H1 (cell line): ENCODE results near the gene ACBD4. TPM values are rescaled to one million over a fixed set of nuclear protein-coding genes. Genes with fewer than 3 reads are reported as not detected.

Source experiments
- CTCF ChIA-PET: fragments of 300-600 bp; sonication (Branson Sonifier 250); formaldehyde crosslinking; loops from one replicate; lab custom pipeline; 2021; ENCODE audit not compliant: partially characterized antibody; lab: Charles Lee
- POLR2A ChIA-PET: fragments of 300-600 bp; sonication (Branson Sonifier 250); formaldehyde crosslinking; loops from one replicate; lab custom pipeline; 2021; ENCODE audit warnings: inconsistent platforms; ENCODE audit not compliant: partially characterized antibody; lab: Charles Lee
- DNase-seq, 2 experiments: peaks; one replicate each; pipeline versions ENCODE4 v3.0.0 to v3.0.0-alpha.2; 2010 to 2022; ENCODE audit warnings: low spot score in 2 of 2, low read depth in 1 of 2, mixed read lengths in 1 of 2
- FAIRE-seq: peaks from 2 replicates; lab custom pipeline; 2011; peaks lifted over from hg19 to GRCh38; lab: Jason Lieb, UNC
- H2AFZ ChIP-seq: 2 replicates; pipeline ENCODE4 v1.8.1; 2012; ENCODE audit warnings: low read length, inconsistent platforms
- H2AK5ac ChIP-seq: 2 replicates; pipeline ENCODE4 v1.6.1; 2013; ENCODE audit warnings: low read depth, low read length
- H2BK120ac ChIP-seq: replicated peaks from 2 replicates; pipeline ENCODE3; 2013; ENCODE audit warnings: low read depth, low read length, inconsistent platforms
- H2BK12ac ChIP-seq: 2 replicates; pipeline ENCODE4 v1.6.1; 2013; ENCODE audit warnings: low read depth, low read length
- H2BK15ac ChIP-seq: 2 replicates; pipeline ENCODE4 v1.6.1; 2013; ENCODE audit warnings: low read length
- H2BK20ac ChIP-seq: 2 replicates; pipeline ENCODE4 v1.6.1; 2013; ENCODE audit warnings: low read length
- H2BK5ac ChIP-seq: 2 replicates; pipeline ENCODE4 v1.6.1; 2013; ENCODE audit warnings: low read depth, low read length
- H3K14ac ChIP-seq: 2 replicates; pipeline ENCODE4 v1.6.1; 2013; ENCODE audit warnings: inconsistent platforms; ENCODE audit not compliant: insufficient read length
- H3K18ac ChIP-seq: 2 replicates; pipeline ENCODE4 v1.6.1; 2013; ENCODE audit warnings: low read length; ENCODE audit errors: extremely low read depth
- H3K23ac ChIP-seq: 2 replicates; pipeline ENCODE4 v1.6.1; 2013; ENCODE audit warnings: inconsistent platforms; ENCODE audit not compliant: insufficient read length
- H3K23me2 ChIP-seq: 2 replicates; pipeline ENCODE4 v1.6.1; 2013; ENCODE audit warnings: low read depth, low read length
- H3K27ac ChIP-seq: 2 replicates; pipeline ENCODE4 v1.6.1; 2011; ENCODE audit warnings: low read depth, low read length, inconsistent platforms
- H3K27me3 ChIP-seq, 4 experiments: replicated peaks in 1 of 4; 1 replicate in 1 of 4; 2 replicates in 3 of 4; pipeline versions ENCODE4 v1.6.1 to v1.8.1; 2011 to 2013; ENCODE audit warnings: low read length in 3 of 4, mild to moderate bottlenecking in 3 of 4, inconsistent platforms in 2 of 4, mixed read lengths in 2 of 4, moderate library complexity in 1 of 4; ENCODE audit not compliant: control insufficient read depth in 3 of 4, insufficient read depth in 3 of 4; ENCODE audit errors: extremely low read depth in 1 of 4
- H3K36me3 ChIP-seq, 4 experiments: 2 replicates each; pipeline versions ENCODE4 v1.6.1 to v1.8.1; 2011 to 2013; ENCODE audit warnings: mild to moderate bottlenecking in 4 of 4, low read length in 3 of 4, moderate library complexity in 2 of 4, control low read depth in 1 of 4, inconsistent platforms in 1 of 4; ENCODE audit not compliant: insufficient read depth in 4 of 4, control insufficient read depth in 2 of 4
- H3K4ac ChIP-seq: replicated peaks from 2 replicates; pipeline ENCODE3; 2013; ENCODE audit warnings: low read length, low read depth, mixed read lengths, inconsistent platforms; ENCODE audit not compliant: insufficient read length
- H3K4me1 ChIP-seq, 4 experiments: replicated peaks in 1 of 4; 1 replicate in 1 of 4; 2 replicates in 3 of 4; pipeline versions ENCODE4 v1.6.1 to v1.8.1; 2011 to 2013; ENCODE audit warnings: low read length in 3 of 4, inconsistent platforms in 2 of 4, mixed read lengths in 1 of 4; ENCODE audit not compliant: insufficient read depth in 4 of 4, control insufficient read depth in 3 of 4
- H3K4me2 ChIP-seq, 2 experiments: 2 replicates each; pipeline versions ENCODE4 v1.6.1 to v1.8.1; 2011 to 2013; ENCODE audit warnings: low read depth in 2 of 2, low read length in 2 of 2, control low read depth in 1 of 2, inconsistent platforms in 1 of 2, mild to moderate bottlenecking in 1 of 2; ENCODE audit not compliant: insufficient read depth in 1 of 2
- H3K4me3 ChIP-seq, 4 experiments: fragments of 200-600, 300-600 bp in 1 of 4; sonication (generic), shearing (Covaris generic), sonication (Bioruptor Twin) in 1 of 4; 2 replicates each; pipeline versions ENCODE4 v1.5.1 to v1.8.1; 2011 to 2016; ENCODE audit warnings: low read length in 4 of 4, low read depth in 3 of 4, control low read depth in 2 of 4, inconsistent platforms in 2 of 4, mild to moderate bottlenecking in 2 of 4, mixed read lengths in 1 of 4, moderate library complexity in 1 of 4; ENCODE audit not compliant: insufficient read depth in 2 of 4; ENCODE audit errors: extremely low read depth in 1 of 4
- H3K56ac ChIP-seq: replicated peaks from 2 replicates; pipeline ENCODE3; 2013; ENCODE audit warnings: low read depth, mild to moderate bottlenecking, mixed read lengths, low read length, inconsistent platforms; ENCODE audit not compliant: insufficient read length
- H3K79me1 ChIP-seq: 2 replicates; pipeline ENCODE4 v1.6.1; 2013; ENCODE audit warnings: low read depth, low read length, control low read depth
- H3K79me2 ChIP-seq, 2 experiments: 2 replicates each; pipeline versions ENCODE4 v1.6.1 to v1.8.1; 2012 to 2013; ENCODE audit warnings: low read length in 2 of 2, mild to moderate bottlenecking in 2 of 2, inconsistent platforms in 1 of 2; ENCODE audit not compliant: insufficient read depth in 2 of 2, control insufficient read depth in 1 of 2
- H3K9ac ChIP-seq, 4 experiments: replicated peaks in 1 of 4; 1 replicate in 1 of 4; 2 replicates in 3 of 4; pipeline versions ENCODE4 v1.6.1 to v1.8.1; 2011 to 2013; ENCODE audit warnings: low read depth in 3 of 4, low read length in 3 of 4, control low read depth in 2 of 4, mild to moderate bottlenecking in 2 of 4, moderate library complexity in 2 of 4, inconsistent platforms in 1 of 4; ENCODE audit errors: extremely low read depth in 1 of 4
- H3K9me3 ChIP-seq, 2 experiments: 2 replicates each; pipeline versions ENCODE4 v1.6.1 to v1.8.1; 2012 to 2013; ENCODE audit warnings: mild to moderate bottlenecking in 2 of 2, moderate library complexity in 2 of 2, control low read depth in 1 of 2, inconsistent platforms in 1 of 2, low read depth in 1 of 2, low read length in 1 of 2, mixed read lengths in 1 of 2; ENCODE audit not compliant: insufficient read depth in 2 of 2
- H4K20me1 ChIP-seq, 2 experiments: replicated peaks in 1 of 2; 2 replicates each; pipeline versions ENCODE3 to v1.8.1; 2011 to 2013; ENCODE audit warnings: inconsistent platforms in 2 of 2, low read length in 2 of 2, mild to moderate bottlenecking in 1 of 2; ENCODE audit not compliant: insufficient read depth in 2 of 2, control insufficient read depth in 1 of 2
- H4K5ac ChIP-seq: 2 replicates; pipeline ENCODE4 v1.6.1; 2013; ENCODE audit warnings: low read length, low read depth, mixed read lengths, inconsistent platforms; ENCODE audit not compliant: insufficient read length
- H4K8ac ChIP-seq: 2 replicates; pipeline ENCODE4 v1.8.0; 2013; ENCODE audit warnings: mild to moderate bottlenecking, moderate library complexity, low read length, inconsistent platforms; ENCODE audit not compliant: insufficient read depth; ENCODE audit errors: extremely low read depth
- H4K91ac ChIP-seq: replicated peaks from 2 replicates; pipeline ENCODE3; 2013; ENCODE audit warnings: low read length, mixed read lengths, inconsistent platforms; ENCODE audit not compliant: insufficient read length
- WGBS, 2 experiments: shearing (Covaris generic) in 1 of 2; methylation state at CpG; one replicate each; pipeline versions ENCODE4 v1.1.6 to v1.1.7; 2013 to 2015; ENCODE audit warnings: low lambda C conversion rate in 2 of 2, mixed read lengths in 2 of 2, inconsistent platforms in 1 of 2, low coverage in 1 of 2, missing lambda C conversion rate in 1 of 2; ENCODE audit not compliant: insufficient replicate concordance in 2 of 2, insufficient coverage in 1 of 2, insufficient read length in 1 of 2; ENCODE audit errors: extremely low coverage in 1 of 2, missing lambda C conversion rate in 1 of 2; 5-methylcytosine and 5-hydroxymethylcytosine counted together
- polyA plus RNA-seq, 7 experiments: library from polyadenylated mRNA; depleted of rRNA in 3 of 7; stranded (reverse) in 5 of 7; unstranded in 2 of 7; fragments of >200 nt in 5 of 7; fragments of 200-250 nt in 2 of 7; gene quantifications; 1 replicate in 5 of 7; 2 replicates in 1 of 7; 4 replicates in 1 of 7; pipeline versions ENCODE4 v1.2.1 to v1.2.3, GENCODE V29; 2011 to 2013; ENCODE audit warnings: missing spikeins in 2 of 7, mixed read lengths in 2 of 7
- total RNA-seq: library from RNA; stranded (reverse); fragmentation: NEBNext Ultra II Directional; extraction: Animal tissue kit (Norgen Biotek cat#: 25700); gene quantifications from 2 replicates; pipeline ENCODE4 v1.2.1, GENCODE V29; 2021

ACBD4 gene
- total and polyA plus RNA-seq, 2 of the 8 experiments (the other 6 are each of a cell fraction or from before 2014, with no cell fraction given) = 7.3 to 10.7 TPM

- no peaks in the 10 kb centered on the region; the same call in 1 of the 2 replicates for H3K79me1 ChIP-seq
- no peak overlapping the region for H3K23ac ChIP-seq
- H3K4me1 ChIP-seq = peaks cover 0 to 9% (median 4%) of the 10 kb centered on the region in 4 experiments; a peak in 3 of 7 replicates
- no peak overlapping the region for H2AFZ ChIP-seq
- 93% methylated on average over 10 of the region's 11 CpGs; no CpG with 5 or more reads in 1 of the 2 experiments for WGBS, 2 experiments
- no peak overlapping the region for H2BK12ac ChIP-seq
- H3K9me3 ChIP-seq = no peaks in the 10 kb centered on the region
- no peak overlapping the region for H3K4ac ChIP-seq
- no peak overlapping the region for H3K9ac ChIP-seq
- no peak overlapping the region for H4K8ac ChIP-seq
- H2BK20ac ChIP-seq = no peak overlapping the region
- no peaks in the 10 kb centered on the region for H3K27me3 ChIP-seq
- peaks cover 7 to 19% (median 11%) of the 10 kb centered on the region in 4 experiments for H3K36me3 ChIP-seq
- H3K4me3 ChIP-seq = no peak overlapping the region
- no peak overlapping the region for H3K4me2 ChIP-seq
- no peak overlapping the region for H2BK120ac ChIP-seq
- H3K79me2 ChIP-seq = no peaks in the 10 kb centered on the region
- no peak overlapping the region for H2AK5ac ChIP-seq
- H2BK15ac ChIP-seq = no peak overlapping the region
- H4K20me1 ChIP-seq = peaks cover 4 to 6% of the 10 kb centered on the region in 2 experiments
- no peak overlapping the region for H4K5ac ChIP-seq
- H4K91ac ChIP-seq = no peak overlapping the region
- ChIA-PET POLR2A (interaction anchor here (0.6 to 1.4 kb wide), 8 partner anchors 9 to 370 kb away, joined by 3 to 7 read pairs (median 4); partner anchors contain the start of genes HEXIM1 and NMT1), CTCF (interaction anchor here (1.2 to 2.4 kb wide), 7 partner anchors 8 to 192 kb away, joined by 3 to 25 read pairs (median 5); partner anchors contain the start of gene ACBD4)
- H3K14ac ChIP-seq = no peak overlapping the region
- FAIRE-seq (no peak), DNase-seq (no peak)
- H3K56ac ChIP-seq = no peak overlapping the region
- H3K27ac ChIP-seq = no peak overlapping the region
- no peak overlapping the region for H3K18ac ChIP-seq
- no peaks in the 10 kb centered on the region for H3K23me2 ChIP-seq
- no peak overlapping the region for H2BK5ac ChIP-seq
Observed at GRCh38 chr17:45111850-45112249, 23.6 kb upstream of the ACBD4 start.
